ENCODE results near the gene COL6A3.

Gene COL6A3

GRCh38 chr2:237315170-237315828 is 98.7 kb downstream of the COL6A3 start:
- Histone ChIP-seq H3K4me1 (no peaks in the 10 kb centered on the region), H3K9me3 (replicated peaks in 1 of 11) (no peaks in the 10 kb centered on the region), H3K27ac (no peak overlapping the region), H3K4me3 (no peak overlapping the region), H4K20me1 (no peaks in the 10 kb centered on the region), H3K4me2 (no peak overlapping the region), H3K27me3 (no peaks in the 10 kb centered on the region), H3K9ac (no peak overlapping the region), H3K36me3 (no peaks in the 10 kb centered on the region)
- TF ChIP-seq Cebpa-rat (IDR thresholded peaks at IDR 0.05) = no peak

GRCh38 chr2:237314681-237315080 is 99.3 kb downstream of the COL6A3 start:
- Histone ChIP-seq H3K36me3 (no peaks in the 10 kb centered on the region), H3K27ac (no peak overlapping the region), H3K4me2 (no peak overlapping the region), H3K27me3 (no peaks in the 10 kb centered on the region), H3K9ac (no peak overlapping the region), H3K4me3 (no peak overlapping the region), H3K4me1 (no peaks in the 10 kb centered on the region), H3K9me3 (replicated peaks in 1 of 11) (no peaks in the 10 kb centered on the region), H4K20me1 (no peaks in the 10 kb centered on the region)
- TF ChIP-seq Cebpa-rat (IDR thresholded peaks at IDR 0.05) = no peak

GRCh38 chr2:237314198-237314597 is 99.8 kb downstream of the COL6A3 start:
- Histone ChIP-seq H3K4me2 (no peak overlapping the region), H3K9ac (no peak overlapping the region), H3K4me3 (no peak overlapping the region), H3K4me1 (no peaks in the 10 kb centered on the region), H3K27me3 (no peaks in the 10 kb centered on the region), H4K20me1 (no peaks in the 10 kb centered on the region), H3K36me3 (no peaks in the 10 kb centered on the region), H3K27ac (no peak overlapping the region), H3K9me3 (replicated peaks in 1 of 11) (no peaks in the 10 kb centered on the region)
- no peak for TF ChIP-seq Cebpa-rat (IDR thresholded peaks at IDR 0.05)

GRCh38 chr2:237312021-237312755 is 101.8 kb downstream of the COL6A3 start:
- no peaks in the 10 kb centered on the region for H4K20me1 ChIP-seq

GRCh38 chr2:237310515-237311114 is 103.3 kb downstream of the COL6A3 start:
- TF ChIP-seq Cebpa-rat (IDR thresholded peaks at IDR 0.05) = no peak
- H3K36me3 ChIP-seq = no peaks in the 10 kb centered on the region
- H3K9me3 ChIP-seq (replicated peaks in 1 of 11) = peaks cover 0 to 8% (median under 1%) of the 10 kb centered on the region in 11 experiments; a peak in 5 of 22 replicates
- no peak overlapping the region for H3K9ac ChIP-seq
- no peaks in the 10 kb centered on the region for H3K27me3 ChIP-seq
- no peaks in the 10 kb centered on the region for H4K20me1 ChIP-seq
- H3K4me3 ChIP-seq = no peak overlapping the region
- no peak overlapping the region for H3K27ac ChIP-seq
- no peak overlapping the region for H3K4me2 ChIP-seq
- no peaks in the 10 kb centered on the region for H3K4me1 ChIP-seq

More at GRCh38 chr2:237312021-237312755, 101.8 kb downstream of the COL6A3 start:
- H3K36me3 ChIP-seq = no peaks in the 10 kb centered on the region
- H3K4me1 ChIP-seq = no peaks in the 10 kb centered on the region
- TF ChIP-seq Cebpa-rat (IDR thresholded peaks at IDR 0.05) = no peak
- no peak overlapping the region for H3K4me2 ChIP-seq
- no peak overlapping the region for H3K4me3 ChIP-seq
- H3K27ac ChIP-seq = no peak overlapping the region
- no peaks in the 10 kb centered on the region for H3K9me3 ChIP-seq (replicated peaks in 1 of 11)
- H3K9ac ChIP-seq = no peak overlapping the region
- H3K27me3 ChIP-seq = no peaks in the 10 kb centered on the region

- H3K4me3 ChIP-seq = no peak overlapping the region
- no peaks in the 10 kb centered on the region; a peak in 1 of 22 replicates for H3K36me3 ChIP-seq
- no peaks in the 10 kb centered on the region for H4K20me1 ChIP-seq
- peaks cover 5 to 17% (median 12%) of the 10 kb centered on the region in 11 experiments; a peak in 20 of 22 replicates for H3K9me3 ChIP-seq (replicated peaks in 1 of 11)
- no peak for TF ChIP-seq Cebpa-rat (IDR thresholded peaks at IDR 0.05)
- no peak overlapping the region for H3K9ac ChIP-seq
- H3K27me3 ChIP-seq = no peaks in the 10 kb centered on the region
- H3K4me1 ChIP-seq = no peaks in the 10 kb centered on the region
- no peak overlapping the region for H3K4me2 ChIP-seq
- no peak overlapping the region for H3K27ac ChIP-seq
Observed at GRCh38 chr2:237309416-237309815, 104.5 kb downstream of the COL6A3 start.

GRCh38 chr2:237309011-237309410 is 105.0 kb downstream of the COL6A3 start:
- Histone ChIP-seq H3K4me2 (no peak overlapping the region), H3K27ac (no peak overlapping the region), H3K4me1 (no peaks in the 10 kb centered on the region), H3K27me3 (no peaks in the 10 kb centered on the region), H4K20me1 (no peaks in the 10 kb centered on the region), H3K4me3 (no peak overlapping the region), H3K9me3 (replicated peaks in 1 of 11) (peaks cover 9 to 21% (median 16%) of the 10 kb centered on the region in 11 experiments; a peak in 21 of 22 replicates), H3K9ac (no peak overlapping the region), H3K36me3 (no peaks in the 10 kb centered on the region; a peak in 1 of 22 replicates)
- TF ChIP-seq Cebpa-rat (IDR thresholded peaks at IDR 0.05) = no peak

GRCh38 chr2:237307474-237307873 is 106.5 kb downstream of the COL6A3 start:
- Histone ChIP-seq H3K9me3 (replicated peaks in 1 of 11) (peaks cover 25 to 37% (median 32%) of the 10 kb centered on the region in 11 experiments), H3K27ac (no peak overlapping the region)
- no peak for TF ChIP-seq Cebpa-rat (IDR thresholded peaks at IDR 0.05)

GRCh38 chr2:237306787-237307170 is 107.2 kb downstream of the COL6A3 start:
- Histone ChIP-seq H3K9ac (no peak overlapping the region), H4K20me1 (no peaks in the 10 kb centered on the region), H3K9me3 (replicated peaks in 1 of 11) (peaks cover 32 to 42% (median 39%) of the 10 kb centered on the region in 11 experiments), H3K27me3 (no peaks in the 10 kb centered on the region), H3K36me3 (no peaks in the 10 kb centered on the region; a peak in 1 of 22 replicates), H3K27ac (no peak overlapping the region), H3K4me3 (no peak overlapping the region), H3K4me2 (no peak overlapping the region; a peak in 1 of 22 replicates), H3K4me1 (no peaks in the 10 kb centered on the region)
- no peak for TF ChIP-seq Cebpa-rat (IDR thresholded peaks at IDR 0.05)

More at GRCh38 chr2:237307474-237307873, 106.5 kb downstream of the COL6A3 start:
- Histone ChIP-seq H3K4me3 (no peak overlapping the region), H4K20me1 (no peaks in the 10 kb centered on the region), H3K27me3 (no peaks in the 10 kb centered on the region), H3K4me1 (no peaks in the 10 kb centered on the region), H3K9ac (no peak overlapping the region), H3K36me3 (no peaks in the 10 kb centered on the region; a peak in 1 of 22 replicates), H3K4me2 (no peak overlapping the region)

Data from BLaER1 treated with 17β-estradiol and CSF1 and Interleukin-3, amounts not matched to agents 10 nM and 100 nM (cell line).